HepG2 (cell line): ENCODE data around the gene PSD. TPM values are rescaled to one million over a fixed set of nuclear protein-coding genes. Genes with fewer than 3 reads are reported as not detected.

ENCODE experiments used
- CBX1 ChIP-seq: IDR thresholded peaks from one replicate; pipeline ENCODE4 v1.6.1; 2016; ENCODE audit warnings: antibody characterized with exemption, low read depth
- GABPB1 ChIP-seq: IDR thresholded peaks from 2 replicates; pipeline ENCODE4 v1.6.1; 2016; ENCODE audit warnings: mild to moderate bottlenecking, missing genetic modification reagents, moderate library complexity, missing compliant biosample characterization
- GATAD2A ChIP-seq: IDR thresholded peaks from 2 replicates; pipeline ENCODE4 v1.6.1; 2016
- KDM5A ChIP-seq: fragments of 200-600 bp; sonication (generic); IDR thresholded peaks from 2 replicates; pipeline ENCODE4 v1.7.0; 2018; ENCODE audit warnings: antibody characterized with exemption, mild to moderate bottlenecking, low read length, borderline replicate concordance
- KDM5B ChIP-seq: sonication (generic); formaldehyde crosslinking; IDR thresholded peaks from 2 replicates; pipeline ENCODE4 v1.4.0; 2020; ENCODE audit warnings: missing genetic modification reagents, mild to moderate bottlenecking, borderline replicate concordance
- MXI1 ChIP-seq: IDR thresholded peaks from 3 replicates; pipeline ENCODE4 v1.6.1; 2012; ENCODE audit warnings: low read depth, low read length, inconsistent platforms, borderline replicate concordance
- SMAD1 ChIP-seq: sonication (generic); formaldehyde crosslinking; IDR thresholded peaks from 2 replicates; pipeline ENCODE4 v1.4.0; 2020; ENCODE audit warnings: missing genetic modification reagents, low read depth, mild to moderate bottlenecking, borderline replicate concordance
- SOX13 ChIP-seq, 3 experiments: fragments of 450-650 bp in 1 of 3; sonication (generic) in 1 of 3; formaldehyde crosslinking in 1 of 3; IDR thresholded peaks in 2 of 3; conservative IDR thresholded peaks in 1 of 3; 2 replicates each; pipeline versions ENCODE4 v1.5.0 to v1.6.1; 2016 to 2020; ENCODE audit warnings: antibody characterized with exemption in 1 of 3, mild to moderate bottlenecking in 1 of 3, missing compliant biosample characterization in 1 of 3, missing genetic modification reagents in 1 of 3, moderate library complexity in 1 of 3
- SP5 ChIP-seq: IDR thresholded peaks from 2 replicates; pipeline ENCODE4 v1.6.1; 2016; ENCODE audit warnings: low read depth, borderline replicate concordance
- YEATS2 ChIP-seq: sonication (generic); formaldehyde crosslinking; IDR thresholded peaks from 2 replicates; pipeline ENCODE4 v1.4.0; 2020; ENCODE audit warnings: missing genetic modification reagents, borderline replicate concordance
- YY1 ChIP-seq: IDR thresholded peaks from 2 replicates; pipeline ENCODE4 v1.6.1; 2011; ENCODE audit warnings: low read length, low read depth, moderate library complexity, mild to moderate bottlenecking; ENCODE audit not compliant: insufficient read depth, insufficient replicate concordance
- ZBTB42 ChIP-seq: sonication (generic); formaldehyde crosslinking; IDR thresholded peaks from 2 replicates; pipeline ENCODE4 v1.5.0; 2020; ENCODE audit warnings: mild to moderate bottlenecking, missing genetic modification reagents
- ZFP82 ChIP-seq: sonication (generic); formaldehyde crosslinking; IDR thresholded peaks from 2 replicates; pipeline ENCODE4 v1.5.1; 2020; ENCODE audit warnings: mild to moderate bottlenecking, missing genetic modification reagents, borderline replicate concordance
- ZNF367 ChIP-seq: sonication (generic); formaldehyde crosslinking; IDR thresholded peaks from 2 replicates; pipeline ENCODE4 v1.4.0; 2020; ENCODE audit warnings: missing genetic modification reagents, borderline replicate concordance
- polyA plus RNA-seq, 8 experiments: library from polyadenylated mRNA; depleted of rRNA in 3 of 8; stranded (reverse) in 7 of 8; unstranded in 1 of 8; fragments of >200 nt; fragmentation: Illumina TruSeq in 4 of 8; extraction: Trizol in 4 of 8; gene quantifications; 2 replicates each; pipeline versions ENCODE4 v1.2.1 to v1.2.3, GENCODE V29; 2011 to 2016; ENCODE audit warnings: low read depth in 4 of 8, missing spikeins in 1 of 8, mixed read lengths in 1 of 8; ENCODE audit not compliant: insufficient read depth in 1 of 8
- total RNA-seq, 5 experiments: library from RNA; depleted of rRNA; stranded (reverse); fragments of >200 nt; fragmentation: Illumina TruSeq; extraction: Trizol; gene quantifications; 2 replicates each; pipeline ENCODE4 v1.2.3, GENCODE V29; 2016; ENCODE audit warnings: low read depth in 1 of 5
- TF ChIP-seq, protein P1 (sequence below): sonication (generic); formaldehyde crosslinking; IDR thresholded peaks from 2 replicates; pipeline ENCODE4 v1.4.0; 2020; ENCODE audit warnings: missing genetic modification reagents
- TF ChIP-seq, protein P2 (sequence below): sonication (generic); formaldehyde crosslinking; IDR thresholded peaks from 2 replicates; pipeline ENCODE4 v1.5.0; 2020; ENCODE audit warnings: mild to moderate bottlenecking, missing genetic modification reagents
- TF ChIP-seq, protein P3 (sequence below): IDR thresholded peaks from 2 replicates; pipeline ENCODE4 v1.6.1; 2016; ENCODE audit warnings: low read depth, borderline replicate concordance
- TF ChIP-seq, protein P4 (sequence below): IDR thresholded peaks from 2 replicates; pipeline ENCODE4 v1.6.1; 2012; ENCODE audit warnings: inconsistent platforms
- TF ChIP-seq, protein P5 (sequence below): sonication (generic); IDR thresholded peaks from 2 replicates; pipeline ENCODE4 v1.6.1; 2016; ENCODE audit warnings: low read depth, borderline replicate concordance
- TF ChIP-seq, protein P6 (sequence below): sonication (generic); formaldehyde crosslinking; IDR thresholded peaks from 2 replicates; pipeline ENCODE4 v1.4.0; 2020; ENCODE audit warnings: missing genetic modification reagents, mild to moderate bottlenecking, borderline replicate concordance

Gene PSD
- total and polyA plus RNA-seq, 2 of the 13 experiments (the other 11 are each of a cell fraction or from before 2014, with no cell fraction given), result 0.35 to 0.58 TPM

DNA sequence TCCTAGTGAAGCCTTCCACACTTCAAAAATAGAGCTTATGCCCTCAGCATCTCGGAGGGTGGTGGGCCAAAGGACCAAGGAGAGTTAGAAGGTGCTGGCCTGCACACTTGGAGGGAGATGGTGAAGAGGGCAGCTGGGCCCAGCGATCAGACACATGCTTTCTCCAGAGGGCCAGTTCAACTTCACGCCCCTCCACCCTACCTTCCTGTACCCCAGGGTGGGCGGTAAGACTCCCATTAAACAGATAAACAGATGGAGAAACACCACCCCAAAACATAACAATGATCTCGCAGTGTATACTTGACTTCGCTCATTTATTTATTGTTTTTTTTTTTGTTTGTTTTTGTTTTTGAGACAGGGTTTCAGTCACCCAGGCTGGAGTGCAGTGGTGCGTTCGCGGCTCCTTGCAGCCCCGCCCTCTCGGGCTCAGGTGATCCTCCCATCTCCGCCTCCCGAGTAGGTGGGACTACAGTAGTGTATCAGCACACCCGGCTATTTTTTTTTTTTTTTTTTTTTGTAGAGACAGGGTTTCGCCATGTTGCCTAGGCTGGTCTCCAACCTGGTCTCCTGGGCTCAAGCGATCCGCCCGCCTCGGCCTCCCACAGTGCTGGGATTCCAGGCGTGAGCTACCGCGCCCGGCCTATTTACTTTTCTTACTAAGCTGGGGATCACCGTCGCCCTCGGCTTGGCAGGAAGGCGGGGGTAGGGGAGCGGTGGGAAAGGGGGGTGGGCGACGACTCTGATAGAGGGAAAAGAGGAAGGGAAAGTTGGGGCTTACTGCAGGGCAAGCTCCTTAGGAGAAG, 30.9 kb upstream of the PSD start (continued):
- TF ChIP-seq, protein P1, sequence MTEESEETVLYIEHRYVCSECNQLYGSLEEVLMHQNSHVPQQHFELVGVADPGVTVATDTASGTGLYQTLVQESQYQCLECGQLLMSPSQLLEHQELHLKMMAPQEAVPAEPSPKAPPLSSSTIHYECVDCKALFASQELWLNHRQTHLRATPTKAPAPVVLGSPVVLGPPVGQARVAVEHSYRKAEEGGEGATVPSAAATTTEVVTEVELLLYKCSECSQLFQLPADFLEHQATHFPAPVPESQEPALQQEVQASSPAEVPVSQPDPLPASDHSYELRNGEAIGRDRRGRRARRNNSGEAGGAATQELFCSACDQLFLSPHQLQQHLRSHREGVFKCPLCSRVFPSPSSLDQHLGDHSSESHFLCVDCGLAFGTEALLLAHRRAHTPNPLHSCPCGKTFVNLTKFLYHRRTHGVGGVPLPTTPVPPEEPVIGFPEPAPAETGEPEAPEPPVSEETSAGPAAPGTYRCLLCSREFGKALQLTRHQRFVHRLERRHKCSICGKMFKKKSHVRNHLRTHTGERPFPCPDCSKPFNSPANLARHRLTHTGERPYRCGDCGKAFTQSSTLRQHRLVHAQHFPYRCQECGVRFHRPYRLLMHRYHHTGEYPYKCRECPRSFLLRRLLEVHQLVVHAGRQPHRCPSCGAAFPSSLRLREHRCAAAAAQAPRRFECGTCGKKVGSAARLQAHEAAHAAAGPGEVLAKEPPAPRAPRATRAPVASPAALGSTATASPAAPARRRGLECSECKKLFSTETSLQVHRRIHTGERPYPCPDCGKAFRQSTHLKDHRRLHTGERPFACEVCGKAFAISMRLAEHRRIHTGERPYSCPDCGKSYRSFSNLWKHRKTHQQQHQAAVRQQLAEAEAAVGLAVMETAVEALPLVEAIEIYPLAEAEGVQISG, result no peak
- peak; percentile 29 for TF ChIP-seq YY1
- no peak for TF ChIP-seq CBX1
- TF ChIP-seq SMAD1, result no peak
- TF ChIP-seq SOX13 (IDR thresholded peaks at IDR 0.05), result no peak
- no peak for TF ChIP-seq SOX13 (CRISPR knock-in tag; conservative IDR thresholded peaks at IDR 0.05 in 1 of 2, IDR thresholded peaks at IDR 0.05 in 1 of 2)
- TF ChIP-seq, protein P2, sequence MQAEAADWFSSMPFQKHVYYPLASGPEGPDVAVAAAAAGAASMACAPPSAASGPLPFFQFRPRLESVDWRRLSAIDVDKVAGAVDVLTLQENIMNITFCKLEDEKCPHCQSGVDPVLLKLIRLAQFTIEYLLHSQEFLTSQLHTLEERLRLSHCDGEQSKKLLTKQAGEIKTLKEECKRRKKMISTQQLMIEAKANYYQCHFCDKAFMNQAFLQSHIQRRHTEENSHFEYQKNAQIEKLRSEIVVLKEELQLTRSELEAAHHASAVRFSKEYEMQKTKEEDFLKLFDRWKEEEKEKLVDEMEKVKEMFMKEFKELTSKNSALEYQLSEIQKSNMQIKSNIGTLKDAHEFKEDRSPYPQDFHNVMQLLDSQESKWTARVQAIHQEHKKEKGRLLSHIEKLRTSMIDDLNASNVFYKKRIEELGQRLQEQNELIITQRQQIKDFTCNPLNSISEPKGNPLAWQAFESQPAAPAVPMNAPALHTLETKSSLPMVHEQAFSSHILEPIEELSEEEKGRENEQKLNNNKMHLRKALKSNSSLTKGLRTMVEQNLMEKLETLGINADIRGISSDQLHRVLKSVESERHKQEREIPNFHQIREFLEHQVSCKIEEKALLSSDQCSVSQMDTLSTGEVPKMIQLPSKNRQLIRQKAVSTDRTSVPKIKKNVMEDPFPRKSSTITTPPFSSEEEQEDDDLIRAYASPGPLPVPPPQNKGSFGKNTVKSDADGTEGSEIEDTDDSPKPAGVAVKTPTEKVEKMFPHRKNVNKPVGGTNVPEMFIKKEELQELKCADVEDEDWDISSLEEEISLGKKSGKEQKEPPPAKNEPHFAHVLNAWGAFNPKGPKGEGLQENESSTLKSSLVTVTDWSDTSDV (CRISPR knock-in tag), result no peak
- TF ChIP-seq ZNF367 (CRISPR knock-in tag), result no peak
- TF ChIP-seq, protein P3, sequence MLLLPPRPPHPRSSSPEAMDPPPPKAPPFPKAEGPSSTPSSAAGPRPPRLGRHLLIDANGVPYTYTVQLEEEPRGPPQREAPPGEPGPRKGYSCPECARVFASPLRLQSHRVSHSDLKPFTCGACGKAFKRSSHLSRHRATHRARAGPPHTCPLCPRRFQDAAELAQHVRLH (CRISPR knock-in tag), result no peak
- TF ChIP-seq MXI1, result peak; percentile 11; the same call in 1 of the 3 replicates
- TF ChIP-seq, protein P4, sequence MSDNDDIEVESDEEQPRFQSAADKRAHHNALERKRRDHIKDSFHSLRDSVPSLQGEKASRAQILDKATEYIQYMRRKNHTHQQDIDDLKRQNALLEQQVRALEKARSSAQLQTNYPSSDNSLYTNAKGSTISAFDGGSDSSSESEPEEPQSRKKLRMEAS, result 0 out of 2 replicates have a peak, but pooled peaks have one; percentile 16
- TF ChIP-seq, protein P5, sequence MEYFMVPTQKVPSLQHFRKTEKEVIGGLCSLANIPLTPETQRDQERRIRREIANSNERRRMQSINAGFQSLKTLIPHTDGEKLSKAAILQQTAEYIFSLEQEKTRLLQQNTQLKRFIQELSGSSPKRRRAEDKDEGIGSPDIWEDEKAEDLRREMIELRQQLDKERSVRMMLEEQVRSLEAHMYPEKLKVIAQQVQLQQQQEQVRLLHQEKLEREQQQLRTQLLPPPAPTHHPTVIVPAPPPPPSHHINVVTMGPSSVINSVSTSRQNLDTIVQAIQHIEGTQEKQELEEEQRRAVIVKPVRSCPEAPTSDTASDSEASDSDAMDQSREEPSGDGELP, result peak; percentile 72; the same call in 1 of the 2 replicates
- TF ChIP-seq KDM5A, result 0 out of 2 replicates have a peak, but pooled peaks have one; percentile 30
- TF ChIP-seq YEATS2 (CRISPR knock-in tag), result no peak
- TF ChIP-seq ZFP82 (CRISPR knock-in tag), result no peak
- TF ChIP-seq ZBTB42 (CRISPR knock-in tag), result no peak
- TF ChIP-seq GATAD2A (CRISPR knock-in tag), result 0 out of 2 replicates have a peak, but pooled peaks have one; percentile 4
- TF ChIP-seq, protein P6, sequence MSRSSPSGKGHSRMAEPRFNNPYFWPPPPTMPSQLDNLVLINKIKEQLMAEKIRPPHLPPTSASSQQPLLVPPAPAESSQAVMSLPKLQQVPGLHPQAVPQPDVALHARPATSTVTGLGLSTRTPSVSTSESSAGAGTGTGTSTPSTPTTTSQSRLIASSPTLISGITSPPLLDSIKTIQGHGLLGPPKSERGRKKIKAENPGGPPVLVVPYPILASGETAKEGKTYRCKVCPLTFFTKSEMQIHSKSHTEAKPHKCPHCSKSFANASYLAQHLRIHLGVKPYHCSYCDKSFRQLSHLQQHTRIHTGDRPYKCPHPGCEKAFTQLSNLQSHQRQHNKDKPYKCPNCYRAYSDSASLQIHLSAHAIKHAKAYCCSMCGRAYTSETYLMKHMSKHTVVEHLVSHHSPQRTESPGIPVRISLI (CRISPR knock-in tag), result peak; percentile 93
- no peak for TF ChIP-seq GABPB1 (CRISPR knock-in tag)
- TF ChIP-seq SP5 (CRISPR knock-in tag), result peak; percentile 41; the same call in 1 of the 2 replicates
- TF ChIP-seq KDM5B (CRISPR knock-in tag), result peak; percentile 6; the same call in 1 of the 2 replicates
